HepG2 (cell line): ENCODE measurements around the gene SOS2. TPM values are rescaled to one million over a fixed set of nuclear protein-coding genes. Genes with fewer than 3 reads are reported as not detected.

ENCODE experiments used
- ATAC-seq: fragments of 200-7000 bp; cut with Tn5 transposase; 3 replicates; pipeline ENCODE4 v1.9.1; 2020; ENCODE audit warnings: mild to moderate bottlenecking, moderate library complexity
- BruUV-seq: library from RNA; stranded (reverse); fragments of 400-500 nt; replicated peaks from 2 replicates; lab custom pipeline; 2021; lab: Mats Ljungman, UMichigan
- CTCF ChIA-PET: fragments of 300-600 bp; formaldehyde crosslinking; extraction: SDS; loops from one replicate; lab custom pipeline; 2021; ENCODE audit warnings: low total read pairs, inconsistent platforms, low intra/inter-chr PET ratio; lab: Yijun Ruan, JAX
- POLR2A ChIA-PET: fragments of 350-600 bp; sonication (Branson Sonifier 250); formaldehyde crosslinking; loops from one replicate; lab custom pipeline; 2020; ENCODE audit warnings: antibody characterized with exemption, inconsistent platforms; lab: Yijun Ruan, JAX
- DNase-seq: peaks from one replicate; pipeline ENCODE4 v3.0.0-alpha.2; 2015; ENCODE audit warnings: low spot score
- FAIRE-seq: peaks from 3 replicates; lab custom pipeline; 2011; peaks lifted over from hg19 to GRCh38; lab: Jason Lieb, UNC
- H2AFZ ChIP-seq: one replicate; pipeline ENCODE4 v1.6.1; 2011; ENCODE audit warnings: low read length, inconsistent platforms
- H3K27ac ChIP-seq: fragments of 300-600 bp; 3 replicates; pipeline ENCODE4 v1.8.0; 2011; ENCODE audit warnings: mixed run types, mild to moderate bottlenecking, mixed read lengths, low read length, inconsistent platforms; ENCODE audit not compliant: insufficient read depth; ENCODE audit errors: extremely low read length
- H3K27me3 ChIP-seq, 2 experiments: fragments of 200-600 bp in 1 of 2; 2 replicates in 1 of 2; 3 replicates in 1 of 2; pipeline versions ENCODE4 v1.6.0 to v1.8.0; 2011; ENCODE audit warnings: low read length in 2 of 2, mild to moderate bottlenecking in 2 of 2, moderate library complexity in 2 of 2, inconsistent platforms in 1 of 2; ENCODE audit not compliant: insufficient read depth in 2 of 2, control insufficient read depth in 1 of 2
- H3K36me3 ChIP-seq, 2 experiments: fragments of 200-600 bp in 1 of 2; replicated peaks in 1 of 2; 2 replicates in 1 of 2; 3 replicates in 1 of 2; pipeline versions ENCODE4 v1.5.1 to v1.8.0; 2011; ENCODE audit warnings: low read length in 2 of 2, inconsistent platforms in 1 of 2; ENCODE audit not compliant: insufficient read depth in 2 of 2, control insufficient read depth in 1 of 2
- H3K4me1 ChIP-seq: 2 replicates; pipeline ENCODE4 v1.5.1; 2012; ENCODE audit warnings: low read length, inconsistent platforms; ENCODE audit not compliant: insufficient read depth
- H3K4me2 ChIP-seq: 2 replicates; pipeline ENCODE4 v1.6.0; 2011; ENCODE audit warnings: low read depth, low read length, inconsistent platforms
- H3K4me3 ChIP-seq, 3 experiments: fragments of 200-600 bp in 1 of 3; sonication (generic), shearing (Covaris generic) in 1 of 3; replicated peaks in 1 of 3; 2 replicates each; pipeline ENCODE4 v1.5.1; 2011 to 2016; ENCODE audit warnings: low read length in 3 of 3, inconsistent platforms in 2 of 3, low read depth in 2 of 3, mild to moderate bottlenecking in 2 of 3, control low read depth in 1 of 3, mixed read lengths in 1 of 3; ENCODE audit not compliant: insufficient read depth in 1 of 3
- H3K79me2 ChIP-seq: one replicate; pipeline ENCODE4 v1.6.1; 2011; ENCODE audit warnings: low read length, inconsistent platforms; ENCODE audit not compliant: insufficient read depth
- H3K9ac ChIP-seq: 2 replicates; pipeline ENCODE4 v1.6.0; 2011; ENCODE audit warnings: mild to moderate bottlenecking, low read depth, low read length, inconsistent platforms; ENCODE audit not compliant: insufficient read depth
- H3K9me3 ChIP-seq: 2 replicates; pipeline ENCODE4 v1.5.1; 2012; ENCODE audit warnings: mild to moderate bottlenecking, low read length
- H4K20me1 ChIP-seq: 2 replicates; pipeline ENCODE4 v1.6.0; 2011; ENCODE audit warnings: inconsistent platforms, mild to moderate bottlenecking, low read length, moderate library complexity; ENCODE audit not compliant: insufficient read depth
- AKNA ChIP-seq: sonication (generic); formaldehyde crosslinking; IDR thresholded peaks from 2 replicates; pipeline ENCODE4 v1.4.0; 2020; ENCODE audit warnings: missing genetic modification reagents, borderline replicate concordance
- ATF5 ChIP-seq: sonication (generic); formaldehyde crosslinking; IDR thresholded peaks from 2 replicates; pipeline ENCODE4 v1.4.0; 2020; ENCODE audit warnings: mild to moderate bottlenecking, low read depth, missing genetic modification reagents
- ELF1 ChIP-seq: sonication (generic); formaldehyde crosslinking; IDR thresholded peaks from 2 replicates; pipeline ENCODE4 v1.4.0; 2020; ENCODE audit warnings: missing genetic modification reagents
- FOSL1 ChIP-seq: sonication (generic); formaldehyde crosslinking; IDR thresholded peaks from 2 replicates; pipeline ENCODE4 v1.9.0; 2021; ENCODE audit warnings: missing genetic modification reagents, borderline replicate concordance
- MATR3 ChIP-seq: sonication (generic); formaldehyde crosslinking; IDR thresholded peaks from 2 replicates; pipeline ENCODE4 v1.4.0; 2020; ENCODE audit warnings: missing genetic modification reagents
- MED13 ChIP-seq: sonication (generic); formaldehyde crosslinking; IDR thresholded peaks from 2 replicates; pipeline ENCODE4 v1.5.0; 2020; ENCODE audit warnings: missing genetic modification reagents
- MTF2 ChIP-seq: sonication (generic); formaldehyde crosslinking; IDR thresholded peaks from 2 replicates; pipeline ENCODE4 v1.5.0; 2020; ENCODE audit warnings: missing genetic modification reagents, borderline replicate concordance
- NR2F2 ChIP-seq: IDR thresholded peaks from 2 replicates; pipeline ENCODE4 v1.6.1; 2012; ENCODE audit warnings: low read depth, inconsistent platforms, borderline replicate concordance
- PREB ChIP-seq: sonication (generic); formaldehyde crosslinking; IDR thresholded peaks from 2 replicates; pipeline ENCODE4 v1.4.0; 2020; ENCODE audit warnings: missing genetic modification reagents
- ZBTB8A ChIP-seq: sonication (generic); formaldehyde crosslinking; IDR thresholded peaks from 2 replicates; pipeline ENCODE4 v1.4.0; 2020; ENCODE audit warnings: mild to moderate bottlenecking, low read depth, missing genetic modification reagents, borderline replicate concordance
- ZFP36L2 ChIP-seq: sonication (generic); formaldehyde crosslinking; IDR thresholded peaks from 2 replicates; pipeline ENCODE4 v1.4.0; 2020; ENCODE audit warnings: missing genetic modification reagents
- ZFP90 ChIP-seq: sonication (generic); formaldehyde crosslinking; IDR thresholded peaks from 2 replicates; pipeline ENCODE4 v1.8.0; 2022; ENCODE audit warnings: missing genetic modification reagents, mild to moderate bottlenecking, inconsistent platforms, borderline replicate concordance
- ZNF124 ChIP-seq: sonication (generic); formaldehyde crosslinking; IDR thresholded peaks from 2 replicates; pipeline ENCODE4 v1.4.0; 2020; ENCODE audit warnings: missing genetic modification reagents
- ZNF235 ChIP-seq: sonication (generic); formaldehyde crosslinking; IDR thresholded peaks from 2 replicates; pipeline ENCODE4 v1.8.1; 2023; ENCODE audit warnings: mild to moderate bottlenecking, missing genetic modification reagents, borderline replicate concordance
- ZNF451 ChIP-seq: sonication (generic); formaldehyde crosslinking; IDR thresholded peaks from 2 replicates; pipeline ENCODE4 v1.5.0; 2020; ENCODE audit warnings: mild to moderate bottlenecking, missing genetic modification reagents
- ZNF598 ChIP-seq: sonication (generic); formaldehyde crosslinking; IDR thresholded peaks from 2 replicates; pipeline ENCODE4 v1.5.1; 2020; ENCODE audit warnings: mild to moderate bottlenecking, missing genetic modification reagents, borderline replicate concordance
- ZNF660 ChIP-seq: sonication (generic); formaldehyde crosslinking; IDR thresholded peaks from 2 replicates; pipeline ENCODE4 v1.5.1; 2020; ENCODE audit warnings: mild to moderate bottlenecking, low read depth, missing genetic modification reagents, borderline replicate concordance
- ZNF713 ChIP-seq: sonication (generic); formaldehyde crosslinking; IDR thresholded peaks from 2 replicates; pipeline ENCODE4 v1.4.0; 2020; ENCODE audit warnings: mild to moderate bottlenecking, missing genetic modification reagents
- WGBS: methylation state at CpG from one replicate; pipeline ENCODE4 v1.1.6; 2017; ENCODE audit warnings: low lambda C conversion rate; 5-methylcytosine and 5-hydroxymethylcytosine counted together
- in situ Hi-C: cut with HindIII; loops from 2 replicates; pipeline ENCODE4 v1.10.0; 2017; ENCODE audit warnings: low pct_unique_long_range_greater_than_20kb; ENCODE audit not compliant: extremely low pct_ligation_motif_present
- intact Hi-C: fragments of 100-400 bp; cut with micrococcal nuclease; formaldehyde crosslinking; loops from one replicate; pipeline ENCODE4 v1.10.0; 2022; ENCODE audit not compliant: unreplicated experiment
- polyA plus RNA-seq, 8 experiments: library from polyadenylated mRNA; depleted of rRNA in 3 of 8; stranded (reverse) in 7 of 8; unstranded in 1 of 8; fragments of >200 nt; fragmentation: Illumina TruSeq in 4 of 8; extraction: Trizol in 4 of 8; gene quantifications; 2 replicates each; pipeline versions ENCODE4 v1.2.1 to v1.2.3, GENCODE V29; 2011 to 2016; ENCODE audit warnings: low read depth in 4 of 8, missing spikeins in 1 of 8, mixed read lengths in 1 of 8; ENCODE audit not compliant: insufficient read depth in 1 of 8
- total RNA-seq, 5 experiments: library from RNA; depleted of rRNA; stranded (reverse); fragments of >200 nt; fragmentation: Illumina TruSeq; extraction: Trizol; gene quantifications; 2 replicates each; pipeline ENCODE4 v1.2.3, GENCODE V29; 2016; ENCODE audit warnings: low read depth in 1 of 5

Gene SOS2
- total and polyA plus RNA-seq, 2 of the 13 experiments (the other 11 are each of a cell fraction or from before 2014, with no cell fraction given), result 9.3 to 12.1 TPM

- TF ChIP-seq AKNA (CRISPR knock-in tag) (no peak), MATR3 (no peak), ZNF451 (CRISPR knock-in tag) (no peak), ATF5 (no peak), ZNF598 (no peak), ZFP36L2 (CRISPR knock-in tag) (no peak)
These were observed 145.6 kb downstream of the SOS2 start (continued) for GRCh38 chr14:50085570-50086320.

- POLR2A ChIA-PET, result no interaction called here
- no peak overlapping the region for H3K27ac ChIP-seq
- H3K79me2 ChIP-seq, result no peaks in the 10 kb centered on the region
- CTCF ChIA-PET, result no interaction called here
- no peaks in the 10 kb centered on the region for H3K36me3 ChIP-seq
- intact Hi-C loops (no loop called here), in situ Hi-C loops (no loop called here)
- no peaks in the 10 kb centered on the region for H3K9me3 ChIP-seq
- no peak overlapping the region for H2AFZ ChIP-seq
- H3K27me3 ChIP-seq, result 0 out of 5 replicates have a peak, but pooled peaks cover 0 to 1% of the 10 kb centered on the region in 2 experiments
- H3K4me1 ChIP-seq, result no peaks in the 10 kb centered on the region; the same call in 1 of the 2 replicates
- no peak overlapping the region for H3K9ac ChIP-seq
- ATAC-seq (no peak), DNase-seq (no peak), FAIRE-seq (no peak)
- WGBS, result 29% methylated on average over 3 of the region's 3 CpGs
- no peaks in the 10 kb centered on the region for H4K20me1 ChIP-seq
- no peak overlapping the region for H3K4me2 ChIP-seq
- no peak overlapping the region for H3K4me3 ChIP-seq
- no TSS peak for BruUV-seq
- no peak for TF ChIP-seq ZFP90 (CRISPR knock-in tag)
- no peak for TF ChIP-seq ZNF235 (CRISPR knock-in tag)
- TF ChIP-seq MTF2 (CRISPR knock-in tag), result no peak
- TF ChIP-seq ELF1 (CRISPR knock-in tag), result no peak
- no peak for TF ChIP-seq ZNF713 (CRISPR knock-in tag)
- no peak for TF ChIP-seq MED13 (CRISPR knock-in tag)
- no peak for TF ChIP-seq FOSL1 (CRISPR knock-in tag)
- TF ChIP-seq ZNF124 (CRISPR knock-in tag), result no peak
- no peak for TF ChIP-seq NR2F2
- no peak for TF ChIP-seq ZNF660 (CRISPR knock-in tag)
- TF ChIP-seq PREB (CRISPR knock-in tag), result no peak
- no peak for TF ChIP-seq ZBTB8A (CRISPR knock-in tag)
These were observed 146.7 kb downstream of the SOS2 start for GRCh38 chr14:50084666-50085065.
